GM12891 (cell line): ENCODE results near the gene TDRD6.

Experiments used
- POLR2A ChIP-seq: IDR thresholded peaks from 2 replicates; pipeline ENCODE4 v1.6.1; 2011; ENCODE audit warnings: low read depth, low read length, control low read depth
- POLR2AphosphoS5 ChIP-seq: IDR thresholded peaks from 2 replicates; pipeline ENCODE4 v1.6.1; 2011; ENCODE audit warnings: low read depth, low read length, control low read depth
- POU2F2 ChIP-seq: IDR thresholded peaks from 2 replicates; pipeline ENCODE4 v1.6.1; 2011; ENCODE audit warnings: low read depth, mild to moderate bottlenecking, control low read depth, low read length, moderate library complexity
- SPI1 ChIP-seq: IDR thresholded peaks from 2 replicates; pipeline ENCODE4 v1.6.1; 2011; ENCODE audit warnings: low read depth, low read length, control low read depth
- TAF1 ChIP-seq: IDR thresholded peaks from 2 replicates; pipeline ENCODE4 v1.6.1; 2011; ENCODE audit warnings: low read depth, low read length, control low read depth

DNA sequence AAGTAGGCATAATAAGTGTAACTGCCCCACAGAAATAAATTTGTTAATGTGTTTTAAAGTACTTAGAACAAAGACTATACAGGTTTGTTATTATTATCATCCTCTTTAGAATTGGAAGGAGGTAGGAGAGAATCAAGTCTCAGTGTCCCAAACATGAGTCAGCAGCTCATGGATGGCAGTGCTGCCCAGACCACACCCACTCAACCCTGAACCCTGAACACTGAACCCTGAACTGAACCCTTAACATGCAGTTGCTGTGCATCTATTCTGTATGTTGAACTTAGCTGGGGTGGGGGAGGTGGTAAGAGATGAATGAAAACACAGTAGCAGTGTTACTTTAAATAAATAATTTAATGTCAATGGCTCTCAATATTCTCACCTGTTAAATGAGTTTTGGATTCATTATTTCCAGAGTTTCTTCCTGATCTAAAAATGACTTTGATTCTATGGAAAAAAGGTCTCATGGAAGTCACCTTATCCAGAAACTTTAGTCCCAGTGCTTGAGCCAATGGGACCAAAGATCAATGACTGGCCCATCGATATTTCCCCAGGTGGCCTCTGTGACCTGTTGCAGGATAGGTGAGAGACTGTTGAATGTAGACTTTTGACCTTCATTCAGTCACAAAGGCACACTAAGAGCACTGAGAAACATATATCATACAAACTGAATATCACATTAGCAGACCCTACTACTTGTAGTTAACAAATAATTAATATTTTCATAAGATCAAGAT, 55.9 kb downstream of the TDRD6 start:
- TF ChIP-seq TAF1 (no peak), POLR2A (no peak), POLR2AphosphoS5 (no peak), SPI1 (no peak), POU2F2 (no peak)
